SU-DHL-6 (cell line): ENCODE data around the gene SPSB1.

ENCODE experiments used
- H2AFZ ChIP-seq: fragments of 200-600 bp; sonication (generic); 2 replicates; pipeline ENCODE4 v1.6.1; 2014; ENCODE audit warnings: low read depth, mild to moderate bottlenecking, moderate library complexity, mixed read lengths, antibody characterized with exemption, low read length; ENCODE audit not compliant: severe bottlenecking
- H3F3A ChIP-seq: fragments of 200-600 bp; shearing (Covaris generic); 2 replicates; pipeline ENCODE4 v1.6.0; 2016; ENCODE audit warnings: antibody characterized with exemption, mild to moderate bottlenecking; ENCODE audit not compliant: insufficient read depth
- H3K27ac ChIP-seq: fragments of 200-600 bp; sonication (generic); 2 replicates; pipeline ENCODE4 v1.5.1; 2016; ENCODE audit warnings: low read depth, mild to moderate bottlenecking, low read length, moderate library complexity, mixed read lengths
- H3K27me3 ChIP-seq: fragments of 200-600 bp; sonication (generic), shearing (Covaris generic); 2 replicates; pipeline ENCODE4 v1.6.0; 2014; ENCODE audit warnings: mild to moderate bottlenecking, low read length
- H3K36me3 ChIP-seq: fragments of 200-600 bp; sonication (generic); 2 replicates; pipeline ENCODE4 v1.6.1; 2014; ENCODE audit warnings: mild to moderate bottlenecking, low read length, mixed read lengths
- H3K4me2 ChIP-seq: fragments of 300-600, 200-600 bp; shearing (Covaris generic), sonication (generic); 2 replicates; pipeline ENCODE4 v1.6.0; 2014; ENCODE audit warnings: low read length, low read depth, mild to moderate bottlenecking; ENCODE audit not compliant: poor library complexity, severe bottlenecking
- H3K4me3 ChIP-seq: fragments of 200-600 bp; sonication (generic); 2 replicates; pipeline ENCODE4 v1.5.1; 2014; ENCODE audit warnings: antibody characterized with exemption, low read length, mild to moderate bottlenecking, mixed read lengths; ENCODE audit not compliant: insufficient read depth, poor library complexity, severe bottlenecking
- H3K79me2 ChIP-seq: fragments of 200-600 bp; sonication (generic); 2 replicates; pipeline ENCODE4 v1.6.1; 2014; ENCODE audit warnings: mild to moderate bottlenecking, low read length, moderate library complexity; ENCODE audit not compliant: insufficient read depth
- H3K9ac ChIP-seq: fragments of 200-600 bp; sonication (generic); 2 replicates; pipeline ENCODE4 v1.7.0; 2014; ENCODE audit warnings: mild to moderate bottlenecking, low read length
- H3K9me2 ChIP-seq: fragments of 200-600 bp; sonication (generic); replicated peaks from 2 replicates; pipeline ENCODE4 v1.6.1; 2014; ENCODE audit warnings: low read length; ENCODE audit not compliant: insufficient read depth
- H3K9me3 ChIP-seq: fragments of 200-600 bp; sonication (generic); 2 replicates; pipeline ENCODE4 v1.6.1; 2014; ENCODE audit warnings: low read length, mixed read lengths; ENCODE audit not compliant: insufficient read depth
- H4K20me1 ChIP-seq: fragments of 200-600 bp; sonication (generic); 2 replicates; pipeline ENCODE4 v1.6.1; 2014; ENCODE audit warnings: low read depth, mild to moderate bottlenecking, antibody characterized with exemption, low read length, moderate library complexity, mixed read lengths
- EZH2phosphoT487 ChIP-seq: fragments of 200-600 bp; sonication (generic), shearing (Covaris generic); conservative IDR thresholded peaks from 2 replicates; pipeline ENCODE4 v1.6.1; 2018; ENCODE audit warnings: mild to moderate bottlenecking, antibody characterized with exemption, low read length, moderate library complexity, mixed read lengths
- TF ChIP-seq, protein P1 (sequence below): fragments of 200-600 bp; sonication (generic); IDR thresholded peaks from one replicate; pipeline ENCODE4 v1.5.1; 2017; ENCODE audit warnings: antibody characterized with exemption, mild to moderate bottlenecking, low read length, moderate library complexity; ENCODE audit not compliant: insufficient read depth, poor library complexity, severe bottlenecking

Gene SPSB1

DNA sequence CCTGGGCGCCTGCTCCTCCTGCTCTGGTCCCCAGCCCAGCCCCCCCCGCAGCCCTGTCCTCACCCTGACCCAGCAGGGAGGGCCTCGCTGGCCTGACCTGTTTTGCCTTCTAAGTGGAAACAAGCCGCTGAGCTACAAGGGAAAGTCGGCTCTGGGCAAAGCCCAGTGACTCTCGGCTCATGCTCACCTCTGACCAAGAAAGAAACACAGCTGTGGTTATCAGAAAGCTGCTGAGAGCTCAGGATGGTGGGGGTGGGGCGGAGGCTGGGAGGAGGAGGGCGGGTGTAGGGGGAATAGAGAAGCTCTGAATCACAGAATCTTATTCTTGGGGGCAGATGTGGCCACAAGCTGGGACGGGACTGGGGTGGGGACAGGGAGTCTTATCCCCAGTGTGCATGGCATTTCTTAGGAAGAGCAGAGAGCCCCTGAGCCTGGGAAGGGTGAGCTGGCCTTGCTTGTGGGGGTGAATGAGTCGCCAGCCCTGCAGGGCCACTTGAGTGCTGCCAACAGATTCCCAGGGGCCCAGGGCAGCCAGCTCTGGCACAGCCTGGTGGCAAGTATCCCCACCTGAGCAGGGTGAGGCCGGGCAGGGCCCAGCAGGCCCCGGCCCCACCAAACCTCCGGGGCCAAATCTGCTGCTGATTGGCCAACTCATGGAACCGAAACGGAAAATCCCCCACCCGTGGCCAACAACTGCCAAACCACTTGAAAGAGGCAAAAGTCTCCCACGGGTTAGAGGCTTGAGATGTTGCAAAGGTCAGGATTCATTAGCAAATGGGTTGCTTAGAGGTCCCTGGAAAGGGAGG lies 120.6 kb downstream of the SPSB1 start:
- Histone ChIP-seq H4K20me1 (no peaks in the 10 kb centered on the region), H2AFZ (no peak overlapping the region), H3K4me2 (no peak overlapping the region), H3K9me3 (no peaks in the 10 kb centered on the region), H3K79me2 (no peaks in the 10 kb centered on the region), H3K27me3 (no peaks in the 10 kb centered on the region), H3K27ac (no peak overlapping the region), H3K9me2 (no peaks in the 10 kb centered on the region), H3K4me3 (no peak overlapping the region), H3K9ac (no peak overlapping the region), H3K36me3 (no peaks in the 10 kb centered on the region), H3F3A (peaks cover 10% of the 10 kb centered on the region; the same call in 1 of the 2 replicates)
- TF ChIP-seq EZH2phosphoT487 = no peak
- TF ChIP-seq, protein P1, sequence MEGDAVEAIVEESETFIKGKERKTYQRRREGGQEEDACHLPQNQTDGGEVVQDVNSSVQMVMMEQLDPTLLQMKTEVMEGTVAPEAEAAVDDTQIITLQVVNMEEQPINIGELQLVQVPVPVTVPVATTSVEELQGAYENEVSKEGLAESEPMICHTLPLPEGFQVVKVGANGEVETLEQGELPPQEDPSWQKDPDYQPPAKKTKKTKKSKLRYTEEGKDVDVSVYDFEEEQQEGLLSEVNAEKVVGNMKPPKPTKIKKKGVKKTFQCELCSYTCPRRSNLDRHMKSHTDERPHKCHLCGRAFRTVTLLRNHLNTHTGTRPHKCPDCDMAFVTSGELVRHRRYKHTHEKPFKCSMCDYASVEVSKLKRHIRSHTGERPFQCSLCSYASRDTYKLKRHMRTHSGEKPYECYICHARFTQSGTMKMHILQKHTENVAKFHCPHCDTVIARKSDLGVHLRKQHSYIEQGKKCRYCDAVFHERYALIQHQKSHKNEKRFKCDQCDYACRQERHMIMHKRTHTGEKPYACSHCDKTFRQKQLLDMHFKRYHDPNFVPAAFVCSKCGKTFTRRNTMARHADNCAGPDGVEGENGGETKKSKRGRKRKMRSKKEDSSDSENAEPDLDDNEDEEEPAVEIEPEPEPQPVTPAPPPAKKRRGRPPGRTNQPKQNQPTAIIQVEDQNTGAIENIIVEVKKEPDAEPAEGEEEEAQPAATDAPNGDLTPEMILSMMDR = no peak

DNA sequence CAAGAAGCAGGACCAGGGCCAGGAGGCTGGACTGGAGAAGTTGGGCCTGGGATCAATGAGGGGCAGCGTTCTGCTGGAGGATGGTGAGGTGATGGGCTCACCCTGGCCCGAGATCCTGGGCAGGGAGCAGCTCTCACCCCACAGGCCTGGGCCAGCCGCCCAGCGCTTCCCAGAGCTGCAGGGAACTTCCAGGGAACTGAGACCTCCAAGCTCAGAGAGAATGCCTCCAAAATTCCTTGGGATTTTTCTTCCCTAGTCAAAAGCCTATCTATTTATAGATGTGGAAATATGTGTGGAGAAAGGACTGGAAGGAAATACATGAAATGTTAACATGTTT lies 121.2 kb downstream of the SPSB1 start:
- H3K4me2 ChIP-seq = no peak overlapping the region
- H3K36me3 ChIP-seq = no peaks in the 10 kb centered on the region
- no peak overlapping the region for H3K4me3 ChIP-seq
- H3F3A ChIP-seq = peaks cover 10% of the 10 kb centered on the region; the same call in 1 of the 2 replicates
- H3K27me3 ChIP-seq = no peaks in the 10 kb centered on the region
- no peaks in the 10 kb centered on the region for H3K9me3 ChIP-seq
- H2AFZ ChIP-seq = no peak overlapping the region
- H4K20me1 ChIP-seq = no peaks in the 10 kb centered on the region
- no peaks in the 10 kb centered on the region for H3K79me2 ChIP-seq
- H3K27ac ChIP-seq = no peak overlapping the region
- no peak overlapping the region for H3K9ac ChIP-seq
- TF ChIP-seq EZH2phosphoT487 = no peak
- TF ChIP-seq, protein P1 = no peak
- H3K9me2 ChIP-seq = no peaks in the 10 kb centered on the region

DNA sequence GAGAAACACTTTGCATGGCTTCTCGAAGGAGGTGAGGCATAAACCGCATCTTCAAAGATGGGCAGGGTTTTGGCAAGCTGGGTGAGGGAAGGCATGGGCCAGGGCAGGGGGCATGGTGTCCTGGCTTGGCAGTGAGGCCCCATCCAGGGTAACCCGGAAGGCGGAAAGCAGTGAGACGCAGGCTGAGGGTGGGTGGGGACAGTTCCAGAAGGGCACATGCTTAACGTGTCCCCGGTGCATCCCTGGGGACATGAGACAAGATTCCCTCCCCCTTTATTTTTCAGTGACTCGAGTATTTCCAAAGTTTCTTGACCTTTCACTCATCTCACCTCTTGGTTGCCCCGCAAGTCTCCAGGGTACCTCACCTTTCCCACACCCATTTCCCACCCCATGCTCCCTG lies 123.8 kb downstream of the SPSB1 start:
- Histone ChIP-seq H3K79me2 (no peaks in the 10 kb centered on the region), H3K9me2 (no peaks in the 10 kb centered on the region), H4K20me1 (no peaks in the 10 kb centered on the region), H3K4me2 (no peak overlapping the region), H3K36me3 (no peaks in the 10 kb centered on the region), H3K4me3 (no peak overlapping the region), H3F3A (no peaks in the 10 kb centered on the region), H2AFZ (no peak overlapping the region), H3K27ac (no peak overlapping the region), H3K9ac (no peak overlapping the region), H3K27me3 (no peaks in the 10 kb centered on the region), H3K9me3 (no peaks in the 10 kb centered on the region)
- no peak for TF ChIP-seq EZH2phosphoT487
- TF ChIP-seq, protein P1 = no peak
